C1 segment of cervical spinal cord (tissue), 14 donors: Measurements from ENCODE around the gene LAIR1.
"Not testable (repeated sequence)": the region's sequence is repeated elsewhere in the genome, so short reads cannot be mapped to it uniquely, and the experiment has no call there.

Experiments
- DNase-seq, 14 donors: peaks; one replicate each; lab custom pipeline; 2025; lab: John Stamatoyannopoulos, UW

LAIR1 gene

DNA sequence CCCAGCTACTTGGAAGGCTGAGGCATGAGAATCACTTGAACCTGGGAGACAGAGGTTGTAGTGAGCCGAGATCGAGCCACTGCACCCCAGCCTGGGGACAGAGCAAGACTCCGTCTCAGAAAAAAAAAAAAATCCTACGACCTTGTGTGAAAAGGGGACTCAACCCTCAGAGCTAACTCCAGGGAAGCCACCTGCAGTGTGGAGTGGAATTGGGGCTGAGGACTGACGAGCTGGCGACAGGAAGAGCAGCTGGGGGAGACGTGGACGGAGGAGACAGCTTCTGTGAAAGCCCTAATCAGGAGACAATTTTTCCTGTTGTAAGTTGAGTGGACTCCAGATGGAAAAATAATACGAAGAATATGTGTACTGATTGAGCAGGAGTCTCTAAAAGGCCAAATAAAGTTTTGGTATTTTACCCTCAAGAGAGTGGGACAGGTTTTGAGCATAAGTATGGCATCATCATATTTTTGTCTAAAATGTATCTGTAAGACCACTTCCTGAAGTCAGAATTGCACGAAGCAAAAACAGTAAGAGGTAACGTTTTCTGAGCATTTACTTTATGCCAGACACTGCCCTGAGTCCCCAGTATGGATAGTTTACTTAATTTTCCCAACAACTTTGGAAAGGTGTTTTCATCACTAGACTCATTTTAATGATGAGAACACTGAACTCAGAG, 12.0 kb upstream of the LAIR1 start:
- DNase-seq, result no peak

DNA sequence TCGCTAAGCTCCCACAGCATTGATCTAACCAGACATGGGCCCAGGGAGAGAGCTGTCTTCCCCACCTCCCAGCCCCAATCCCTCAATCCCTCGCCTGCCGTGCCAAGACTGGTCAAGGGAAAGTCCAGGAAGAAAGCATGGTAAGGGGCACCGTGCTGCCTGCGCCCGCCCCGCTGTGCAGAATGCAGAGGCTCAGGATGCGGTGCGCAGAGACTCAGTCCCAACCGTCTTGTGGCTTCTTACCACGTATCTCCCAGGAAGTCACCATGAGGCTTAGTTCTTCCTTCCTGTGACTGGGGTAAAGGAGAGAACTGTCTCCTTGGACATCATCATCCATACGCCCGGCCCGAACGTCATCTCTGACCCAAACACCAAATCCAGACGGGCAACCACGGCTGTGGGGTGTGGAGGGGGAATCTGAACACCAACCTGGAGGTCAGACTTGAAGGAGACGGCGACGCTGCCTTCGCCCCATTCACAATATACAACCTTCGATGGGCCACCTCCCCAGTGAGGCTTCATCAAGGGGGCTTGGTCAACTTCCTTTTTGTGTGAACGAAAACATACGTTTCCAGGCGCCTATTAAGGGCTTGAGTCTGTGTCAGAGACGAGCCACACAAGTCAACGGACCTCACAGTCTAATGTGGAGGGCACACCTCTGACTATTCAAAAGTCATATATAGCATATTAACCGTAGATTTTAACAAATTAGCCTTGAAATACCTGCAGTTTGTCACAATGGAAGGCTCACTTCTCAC, 10.6 kb upstream of the LAIR1 start:
- not testable (repeated sequence) for DNase-seq

DNA sequence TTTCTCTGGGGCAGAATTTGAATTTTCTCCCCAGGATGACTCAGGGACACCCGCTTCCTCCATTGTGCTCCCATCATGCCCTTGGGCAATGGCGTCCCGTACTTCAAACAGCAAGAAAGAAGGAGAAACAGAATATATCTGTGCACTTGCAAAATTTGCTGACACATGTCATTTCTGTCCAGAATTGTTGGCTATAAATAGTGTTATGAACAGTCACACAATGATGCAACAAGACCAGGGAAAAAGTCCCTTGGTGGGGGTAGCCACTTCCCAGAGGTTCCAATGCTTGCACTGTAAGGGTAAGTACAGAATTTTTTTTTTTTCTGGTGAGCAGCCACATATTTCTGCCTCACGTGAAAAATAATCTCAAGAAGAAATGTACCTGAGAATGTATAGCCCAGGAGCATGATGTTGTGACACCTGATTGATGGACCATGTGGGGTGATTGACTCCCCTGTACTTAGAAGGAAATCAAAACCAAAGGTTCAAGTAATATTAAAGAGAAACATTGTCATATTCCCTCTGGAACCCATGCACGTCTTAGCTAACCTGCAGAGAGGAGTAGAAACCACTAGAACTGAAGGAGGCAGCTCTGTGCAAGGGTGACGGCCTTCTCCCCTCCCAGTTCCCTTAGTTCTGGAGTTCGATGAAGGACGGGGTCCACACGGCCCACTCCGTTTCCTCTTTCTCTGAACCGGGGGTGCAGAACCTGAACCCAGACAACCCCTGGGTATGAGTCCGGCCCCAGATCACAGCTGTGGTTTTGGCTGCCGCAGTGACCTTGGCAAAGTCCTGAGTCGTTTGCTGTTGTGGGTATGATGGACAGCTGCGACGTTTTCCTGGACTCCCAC, 9.3 kb upstream of the LAIR1 start:
- no peak for DNase-seq

DNA sequence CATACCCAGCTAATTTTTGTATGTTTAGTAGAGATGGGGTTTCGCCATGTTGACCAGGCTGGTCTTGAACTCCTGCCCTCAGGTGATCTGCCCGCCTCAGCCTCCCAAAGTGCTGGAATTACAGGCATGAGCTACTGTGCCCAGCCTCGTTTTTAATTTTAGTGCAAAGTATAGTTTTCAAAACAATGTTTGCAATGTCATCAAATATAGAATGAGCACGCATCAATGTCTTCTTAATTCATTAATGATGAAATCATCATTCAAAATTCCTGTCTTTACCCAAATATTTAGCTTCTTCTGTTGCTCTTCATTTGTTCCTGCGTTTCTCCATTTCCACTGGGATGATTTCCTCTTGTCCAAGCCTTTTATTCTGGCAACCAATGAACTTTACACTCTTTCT, 6.7 kb upstream of the LAIR1 start:
- not testable (repeated sequence) for DNase-seq

DNA sequence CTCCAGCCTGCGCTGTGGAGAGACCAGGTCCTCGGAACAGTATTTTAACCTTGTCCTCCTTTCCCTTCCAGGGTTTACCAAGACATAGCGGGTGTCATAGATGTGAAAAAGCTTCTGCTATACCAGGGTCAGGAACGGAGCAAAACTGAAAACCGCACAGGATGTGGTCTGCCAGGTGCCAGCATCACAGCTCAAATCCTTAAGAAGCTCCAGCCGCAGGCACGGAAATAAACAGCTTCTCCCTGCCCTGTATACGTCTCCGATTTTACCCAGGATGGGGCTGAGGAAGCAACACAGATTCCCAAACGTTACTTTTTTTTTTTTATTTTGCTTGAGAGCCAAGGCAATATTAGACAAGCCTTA, 5.7 kb upstream of the LAIR1 start:
- DNase-seq, result not testable (repeated sequence)

DNA sequence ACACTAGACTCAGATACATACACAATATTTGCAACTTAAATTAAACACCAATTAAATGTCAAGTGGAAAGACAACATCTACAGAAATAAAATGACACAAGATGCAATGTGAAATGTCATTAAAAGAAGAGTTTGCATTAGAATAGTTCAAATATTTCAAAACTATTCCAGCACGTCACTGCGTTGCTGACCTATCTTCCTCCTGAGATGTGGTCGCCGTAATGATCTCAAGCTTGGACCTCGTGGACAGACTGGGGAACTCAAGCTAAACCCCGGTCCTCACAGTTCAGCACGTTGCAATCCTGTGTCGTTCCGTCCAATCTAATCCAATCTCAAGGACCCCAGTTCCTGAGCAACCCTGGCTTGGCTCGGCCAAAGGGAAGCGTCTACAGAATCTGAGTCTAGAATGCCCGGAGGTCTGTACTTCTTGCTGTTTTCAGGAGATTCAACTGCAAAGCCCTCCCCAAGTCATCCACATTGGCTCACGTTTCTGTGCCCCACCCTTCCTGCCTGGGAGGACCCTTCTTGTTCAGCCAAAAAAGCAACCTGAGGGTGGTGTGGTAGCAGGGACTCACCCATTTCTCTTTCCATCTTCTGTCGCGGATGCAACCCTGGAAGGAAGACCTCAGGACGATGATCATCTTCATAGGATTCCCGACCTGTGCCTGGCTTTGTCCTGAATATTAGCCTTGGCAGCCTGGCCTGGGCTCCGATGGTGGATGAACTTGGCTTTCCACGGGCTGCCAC, 5.1 kb upstream of the LAIR1 start:
- DNase-seq, result not testable (repeated sequence)

DNA sequence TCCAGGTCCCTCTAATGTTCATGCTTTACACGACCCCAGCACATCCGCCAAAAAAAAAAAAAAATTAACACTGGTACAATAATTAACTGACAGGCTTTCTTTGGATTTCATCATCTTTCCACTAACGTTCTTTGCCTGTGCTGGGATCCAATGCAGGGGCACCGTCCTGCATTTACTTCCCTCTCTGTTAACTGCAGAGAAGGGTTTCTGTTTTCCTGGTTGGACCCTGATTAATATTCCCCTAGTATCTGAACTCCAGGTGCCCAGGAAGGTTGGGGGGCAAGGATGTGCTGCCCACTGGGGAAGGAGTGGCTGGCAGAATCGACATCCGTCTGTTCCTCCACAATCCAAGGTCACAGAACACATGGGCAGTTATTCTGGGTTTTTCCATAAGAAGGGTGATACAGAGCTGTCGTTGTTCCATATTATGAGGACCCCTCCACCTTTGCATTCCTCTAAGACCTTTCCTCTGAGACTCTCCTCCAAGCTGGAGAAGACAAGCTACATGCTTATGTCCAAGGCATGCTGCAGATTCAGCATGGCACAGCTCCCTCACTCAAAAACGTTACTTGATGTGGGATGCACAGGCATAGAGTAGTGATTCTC, 4.5 kb upstream of the LAIR1 start:
- no peak for DNase-seq

DNA sequence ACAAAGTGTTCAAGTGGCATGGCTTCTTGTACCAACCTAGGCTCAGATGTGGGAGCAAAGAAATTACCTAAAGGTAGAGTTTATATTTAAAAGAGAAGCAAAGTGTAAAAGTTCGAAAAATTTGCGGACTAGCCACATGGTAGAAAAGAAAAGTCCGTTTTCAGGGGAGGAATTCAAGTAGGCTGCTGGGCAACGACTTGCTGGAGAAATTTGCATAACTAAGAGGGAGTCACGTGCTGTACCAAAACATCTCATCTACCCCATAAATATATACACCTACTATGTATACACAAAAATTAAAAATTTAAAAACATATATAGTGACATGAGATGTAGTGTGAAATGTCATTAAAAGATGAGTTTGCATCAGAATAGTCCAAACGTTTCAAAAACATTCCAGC, 2.1 kb upstream of the LAIR1 start:
- DNase-seq, result no peak

DNA sequence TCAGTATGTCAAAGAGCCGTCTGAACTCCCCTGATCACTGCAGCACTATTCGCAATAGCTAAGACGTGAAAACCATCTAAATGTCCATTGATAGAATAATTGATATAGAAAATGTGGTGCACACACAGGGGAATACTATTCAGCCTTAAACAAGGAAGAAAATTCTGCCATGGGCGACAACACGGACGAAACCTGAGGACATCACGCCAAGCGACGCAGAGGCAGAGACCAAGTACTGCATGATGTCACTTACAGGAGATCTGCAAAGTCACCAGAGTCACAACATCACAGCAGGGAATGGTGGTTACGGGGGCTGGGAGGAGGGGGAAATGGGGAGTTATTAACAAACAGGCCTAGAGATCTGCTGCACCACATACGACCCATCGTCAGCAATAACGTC, 1.1 kb upstream of the LAIR1 start:
- DNase-seq, result not testable (repeated sequence)

DNA sequence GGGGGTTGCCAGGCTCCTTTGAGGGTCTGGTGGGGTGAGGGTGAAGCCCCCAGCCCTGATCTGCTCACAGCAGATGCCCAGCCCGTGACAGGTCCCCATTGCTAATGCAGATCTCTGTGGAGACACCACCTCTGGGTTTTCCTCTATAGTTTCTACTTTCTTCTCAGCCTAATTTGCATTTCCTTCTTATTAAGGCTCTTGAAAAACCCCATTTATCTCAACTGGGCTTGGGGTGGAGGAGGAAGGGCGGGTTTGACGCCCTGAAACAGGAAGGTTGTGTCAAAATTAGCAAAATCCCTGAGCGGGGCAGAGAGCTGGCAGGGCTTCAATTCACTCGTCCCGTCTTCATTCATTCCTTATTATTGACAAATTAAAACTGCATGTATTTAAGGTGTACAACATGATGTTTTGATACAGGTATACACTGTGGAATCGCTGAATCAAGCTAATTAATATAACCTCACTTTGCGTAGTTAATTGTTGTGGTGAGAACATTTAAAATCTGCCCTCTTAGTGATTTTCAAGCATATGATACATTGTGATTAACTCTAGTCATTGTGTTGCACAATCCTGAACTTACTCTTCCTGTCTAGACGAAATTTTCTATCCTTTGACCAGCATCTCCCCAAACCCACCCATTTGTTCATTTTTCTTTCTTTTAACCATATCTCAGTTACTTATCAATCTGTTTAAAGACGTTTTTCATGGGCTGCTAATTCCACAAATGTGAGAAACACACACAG, 2.9 kb downstream of the LAIR1 start:
- DNase-seq, result not testable (repeated sequence)

DNA sequence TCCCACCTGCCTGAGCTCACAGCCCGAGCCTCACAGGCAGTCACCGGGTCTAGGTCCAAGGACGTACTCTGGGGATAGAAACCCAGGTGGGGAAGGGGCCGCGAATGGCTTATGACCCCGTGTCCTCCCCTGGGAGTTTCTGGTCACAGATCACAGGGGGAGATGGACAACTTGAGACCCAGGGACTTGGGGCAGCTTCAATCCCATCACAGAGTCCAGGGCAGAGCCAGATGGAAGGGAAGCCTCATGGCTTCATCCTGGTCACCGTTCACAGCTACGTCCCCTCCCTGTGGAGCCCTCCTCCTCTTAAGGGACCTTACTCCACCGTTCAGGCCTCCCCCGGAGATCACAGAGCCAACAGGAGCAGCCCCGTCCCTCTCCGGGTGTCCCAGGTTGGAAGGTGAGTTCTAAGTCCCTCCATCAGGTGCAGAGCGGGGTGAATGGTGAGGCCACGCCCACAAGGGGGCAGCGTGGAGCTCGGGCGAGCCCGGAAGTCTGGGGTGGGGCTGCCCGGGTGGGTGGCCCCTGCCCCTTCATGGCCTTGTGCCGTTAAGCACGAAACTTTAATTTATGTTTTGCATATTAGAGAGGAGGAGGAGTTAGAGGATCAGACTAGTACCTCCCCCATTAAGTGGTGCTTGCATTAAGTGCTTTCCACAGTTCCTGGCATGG, 5.4 kb downstream of the LAIR1 start:
- DNase-seq, result not testable (repeated sequence)

DNA sequence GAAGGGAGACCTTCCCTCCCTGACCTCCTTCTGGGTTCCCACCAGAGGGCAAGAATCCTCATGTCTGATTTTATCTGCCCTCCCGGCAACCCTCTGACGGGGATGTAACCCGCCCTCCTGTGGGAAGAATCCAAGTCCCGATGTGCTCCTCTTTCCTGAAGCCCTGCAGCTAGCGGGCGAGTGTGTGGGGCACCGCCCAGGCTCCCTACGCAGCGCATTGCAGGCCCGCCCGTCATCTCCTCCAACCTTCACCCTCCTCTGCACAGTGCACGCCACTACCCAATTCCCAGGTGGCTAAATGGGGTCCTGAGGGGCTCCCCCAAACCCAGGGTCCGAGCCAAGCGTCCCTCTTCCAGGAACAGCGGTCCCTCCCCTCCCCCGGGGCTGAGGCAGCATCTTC, 7.3 kb downstream of the LAIR1 start:
- DNase-seq, result no peak

DNA sequence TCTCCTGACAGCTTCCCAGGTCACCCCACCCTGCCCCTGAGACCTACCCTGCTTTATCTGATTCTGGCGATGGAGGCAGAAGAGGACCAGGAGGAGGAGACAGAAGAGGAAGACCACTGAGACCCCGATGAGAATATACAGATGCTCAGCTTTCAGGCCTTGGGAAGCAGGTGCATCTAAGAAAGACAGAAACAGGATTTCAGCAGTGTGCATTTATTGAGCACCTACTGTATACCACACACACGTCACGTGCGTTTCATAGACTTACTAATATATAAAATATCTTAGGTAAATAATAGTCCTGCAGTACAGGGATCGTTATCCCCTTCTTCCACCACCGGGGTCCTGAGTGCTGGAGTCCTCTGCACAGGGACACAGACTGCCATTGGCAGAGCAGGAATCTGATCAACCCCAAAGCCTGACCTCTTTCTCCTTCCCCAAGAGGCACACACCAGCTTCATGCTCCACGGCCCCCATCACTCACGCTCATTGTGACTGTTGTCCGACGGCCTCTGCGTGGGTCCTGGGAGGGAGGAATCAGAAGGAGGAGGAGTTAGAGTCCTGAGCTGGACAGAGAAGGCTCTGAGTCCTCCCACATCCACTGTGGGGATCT, 8.2 kb downstream of the LAIR1 start:
- no peak for DNase-seq

DNA sequence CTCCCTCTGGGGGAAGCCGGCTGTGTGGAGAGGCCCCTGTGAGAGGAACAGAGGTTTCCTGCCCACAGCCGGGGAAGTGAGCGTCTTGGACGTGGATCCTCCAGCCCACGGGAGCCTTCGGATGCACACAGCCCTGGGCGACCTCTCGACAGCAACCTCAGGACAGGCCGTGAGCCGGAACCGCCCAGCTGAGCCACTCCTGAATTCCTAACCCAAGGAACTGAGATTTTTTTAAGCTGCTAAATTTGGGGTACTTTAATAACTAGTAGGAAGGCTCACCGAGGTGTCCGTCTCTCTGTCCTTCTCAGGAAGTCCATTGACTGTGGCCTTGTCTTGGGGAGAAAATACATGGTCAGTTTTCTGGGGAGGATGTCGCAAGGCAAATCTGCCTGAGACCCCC, 9.1 kb downstream of the LAIR1 start:
- no peak for DNase-seq

DNA sequence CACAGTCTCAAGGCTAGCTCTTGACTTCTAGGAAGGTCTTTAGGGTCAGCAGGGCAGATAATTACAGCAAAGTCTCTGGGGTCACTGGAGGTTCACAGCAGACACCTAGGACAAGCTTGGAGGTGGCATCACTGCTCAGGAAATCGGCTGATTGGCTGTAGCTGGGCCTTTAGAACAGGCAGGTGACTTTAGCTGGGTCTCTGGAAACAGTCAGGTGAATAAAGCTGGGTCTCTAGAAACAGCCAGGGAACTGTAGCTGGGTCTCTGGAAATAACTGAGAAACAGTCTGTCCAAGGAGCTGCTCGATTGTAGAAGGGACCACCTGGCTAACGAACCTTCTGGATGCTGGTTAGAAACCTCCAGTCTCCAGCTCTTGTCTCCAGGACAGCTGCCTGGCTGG, 10.0 kb downstream of the LAIR1 start:
- no peak for DNase-seq

DNA sequence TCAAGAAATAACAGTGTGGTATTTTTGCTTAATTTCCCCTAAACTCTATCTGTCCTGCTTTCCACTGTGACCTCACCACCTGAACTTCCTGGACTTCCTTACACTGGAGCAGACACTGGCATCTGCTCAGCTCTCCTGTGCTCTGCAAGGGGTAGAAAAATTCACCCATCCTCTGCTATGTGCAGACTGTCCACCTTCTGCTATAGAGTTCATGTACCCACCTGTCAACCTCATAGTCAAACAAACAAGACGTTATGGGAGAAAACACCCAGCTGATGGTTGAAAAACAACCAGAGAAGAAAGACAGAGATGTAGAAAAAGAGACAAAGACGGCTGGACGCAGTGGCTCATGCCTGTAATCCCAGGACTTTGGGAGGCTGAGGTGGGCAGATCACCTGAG, 12.2 kb downstream of the LAIR1 start:
- no peak for DNase-seq

DNA sequence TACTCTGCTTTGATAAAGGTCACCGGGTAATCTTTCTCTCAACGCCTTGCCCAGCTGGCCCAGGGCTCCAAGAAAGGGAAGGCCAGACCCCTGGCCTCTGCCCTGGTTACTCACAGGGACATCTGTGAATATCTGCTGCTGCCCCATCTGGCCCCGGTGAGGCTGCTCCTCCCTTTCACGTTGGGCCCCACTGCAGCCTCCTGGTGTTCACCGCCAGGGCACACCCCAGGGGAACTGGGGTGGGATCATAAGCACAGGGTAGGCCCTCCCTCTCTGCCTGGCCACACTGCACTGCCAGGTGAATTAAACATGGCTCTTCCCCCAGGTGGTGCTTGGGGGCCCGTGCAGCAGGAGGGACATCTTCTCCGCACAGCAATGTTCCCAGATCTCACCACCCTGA, 12.7 kb downstream of the LAIR1 start:
- DNase-seq, result no peak

DNA sequence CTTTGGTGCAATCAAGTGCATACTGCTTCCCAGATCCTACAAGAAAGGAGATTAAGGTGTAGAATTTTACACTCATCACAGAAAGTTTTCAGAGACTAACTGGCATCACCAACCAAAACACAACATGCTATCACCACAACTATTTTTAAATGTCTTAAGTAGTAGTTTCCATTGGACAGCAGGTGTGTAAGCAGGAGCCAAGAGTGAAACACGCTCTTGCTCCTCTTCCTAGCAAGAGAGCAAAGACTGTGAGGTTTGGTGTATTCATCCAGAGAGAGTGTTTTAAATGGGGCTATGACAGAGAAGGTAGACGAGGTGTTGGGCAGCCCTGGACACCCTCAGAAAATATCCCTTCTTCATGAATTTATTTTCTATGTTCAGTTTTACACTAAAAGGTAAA, 13.3 kb downstream of the LAIR1 start:
- DNase-seq, result no peak

DNA sequence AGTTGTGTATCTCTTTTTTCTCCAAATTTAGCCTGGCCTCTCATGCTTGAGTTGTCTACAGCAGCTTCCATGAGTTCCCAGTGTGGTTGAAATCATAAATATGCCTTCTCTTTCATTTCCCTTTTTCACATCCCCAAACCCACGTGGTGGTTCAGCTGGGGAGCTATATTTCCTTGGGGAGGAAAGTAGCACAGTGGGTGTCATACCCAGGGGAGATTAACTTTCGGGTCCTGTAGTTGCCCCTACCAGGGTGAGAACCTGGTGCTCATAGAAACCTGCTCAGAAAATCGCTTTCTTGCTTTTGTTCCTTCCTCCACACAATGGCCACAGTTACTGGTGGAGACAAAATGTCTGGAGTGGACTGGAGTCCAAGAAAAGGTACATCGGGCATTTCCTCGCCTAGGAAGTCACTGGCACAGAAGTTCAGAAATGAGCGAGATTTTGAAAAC, 18.8 kb downstream of the LAIR1 start:
- DNase-seq, result peak in 4 of 14 donors; percentile 15 to 32 (median 28)

DNA sequence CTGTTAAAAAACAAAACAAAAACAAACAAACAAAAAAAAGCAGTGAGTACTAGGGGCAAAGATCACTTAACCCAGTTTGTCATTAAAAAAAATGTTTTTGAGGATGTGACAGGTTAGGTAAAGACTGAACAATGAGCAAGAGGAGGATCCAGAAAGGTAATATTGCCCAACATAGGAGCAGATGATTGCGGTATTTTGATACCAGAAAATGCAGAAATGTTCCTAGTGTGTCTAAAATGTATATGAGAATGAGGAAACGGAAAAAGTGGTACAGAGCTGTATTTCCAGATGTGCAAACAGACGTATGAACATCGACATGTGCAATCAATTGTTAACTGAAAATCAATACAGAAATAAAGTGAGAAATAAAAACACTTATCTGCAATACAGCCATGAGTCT, 20.9 kb downstream of the LAIR1 start:
- DNase-seq, result no peak
